GM20431 (cell line): ENCODE data around the gene CFD.

ENCODE experiments used
- in situ Hi-C: fragments of 300-500 bp; cut with MseI, MboI; formaldehyde crosslinking; loops from one replicate; pipeline ENCODE4 v1.15.0; 2020; ENCODE audit warnings: low sequenced_read_pairs; ENCODE audit not compliant: unreplicated experiment

CFD gene

DNA sequence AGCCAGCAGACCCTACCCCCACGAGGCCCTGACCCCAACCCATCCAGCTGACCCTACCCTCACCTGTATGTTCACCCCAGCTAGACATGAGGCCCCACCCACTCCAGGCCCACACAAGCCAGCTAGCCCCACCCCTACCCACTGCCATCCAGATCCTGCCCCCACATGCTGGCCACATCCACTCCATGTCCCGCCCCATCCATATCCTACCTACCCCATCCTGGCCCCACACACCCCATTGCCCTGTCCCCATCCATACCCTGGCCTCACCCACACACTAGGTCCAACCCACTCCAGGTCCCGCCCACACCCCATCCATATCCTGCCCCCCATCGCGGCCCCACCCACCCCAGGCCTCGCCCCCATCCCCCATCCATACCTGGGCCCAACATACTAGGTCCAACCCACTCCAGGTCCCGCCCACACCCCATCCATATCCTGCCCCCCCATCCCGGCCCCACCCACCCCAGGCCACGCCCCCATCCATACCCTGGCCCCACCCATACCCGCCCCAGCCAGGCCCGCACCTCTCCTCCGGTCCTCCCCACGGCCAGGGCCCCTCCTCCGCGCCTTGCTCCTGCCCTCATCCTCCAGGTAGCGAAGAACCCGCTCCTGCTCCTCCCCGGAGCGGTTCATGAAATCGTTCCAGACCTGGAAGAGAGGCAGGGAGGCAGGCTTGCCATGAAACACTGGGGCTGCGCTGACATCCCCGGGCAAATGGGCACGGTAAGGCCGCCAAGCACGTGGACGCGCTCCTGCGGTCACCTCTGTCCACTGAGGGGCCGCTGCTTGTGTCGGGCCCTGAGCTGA, 41.0 kb downstream of the CFD start:
- in situ Hi-C loops, result no loop called here

GRCh38 chr19:901216-902092, 42.0 kb downstream of the CFD start:
- in situ Hi-C loops, result no loop called here

DNA sequence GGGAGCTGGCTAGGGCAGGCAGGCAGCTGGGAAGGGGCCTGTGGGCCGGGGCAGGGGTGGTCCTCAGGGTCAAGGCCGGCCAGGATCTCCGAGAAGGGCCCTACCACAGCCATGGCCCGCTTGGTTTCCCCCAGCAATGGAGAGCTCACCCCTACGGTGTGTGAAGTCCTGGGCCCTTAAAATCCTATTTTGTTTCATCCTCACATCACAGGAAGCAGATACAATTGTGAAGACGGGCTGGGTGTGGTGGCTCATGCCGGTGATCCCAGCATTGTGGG, 42.6 kb downstream of the CFD start:
- in situ Hi-C loops, result no loop called here

DNA sequence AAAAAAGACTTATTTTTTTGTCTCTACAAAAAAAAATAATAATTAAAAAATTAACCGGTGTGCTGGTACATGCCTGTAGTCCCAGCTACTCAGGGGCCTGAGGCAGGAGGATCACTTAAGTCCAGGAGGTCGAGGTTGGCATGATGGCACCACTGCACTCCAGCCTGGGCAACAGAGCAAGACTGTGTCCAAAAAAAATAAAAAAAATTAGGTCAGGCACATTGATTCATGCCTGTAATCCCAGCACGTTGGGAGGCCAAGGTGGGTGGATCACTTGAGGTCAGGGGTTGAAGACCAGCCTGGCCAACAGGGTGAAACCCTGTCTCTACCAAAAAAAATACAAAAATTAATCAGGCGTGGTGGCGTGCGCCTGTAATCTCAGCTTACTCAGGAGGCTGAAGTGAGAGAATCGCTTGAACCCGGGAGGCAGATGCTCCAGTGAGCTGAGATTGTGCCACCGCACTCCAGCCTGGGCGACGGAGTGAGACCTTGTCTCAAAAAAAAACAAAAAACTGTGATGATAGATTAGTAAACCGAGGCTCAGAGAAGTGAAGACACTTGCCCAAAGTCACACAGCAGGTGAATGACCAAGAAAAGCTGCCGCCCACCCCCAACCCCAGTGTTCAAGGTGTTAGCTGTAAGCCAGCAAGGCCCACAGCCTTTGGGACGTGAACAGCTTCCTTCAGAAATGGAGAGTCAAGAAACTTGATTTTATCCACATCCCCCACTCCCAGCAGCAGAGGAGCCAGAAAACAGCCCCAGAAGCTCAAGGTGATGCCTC, 43.2 kb downstream of the CFD start:
- in situ Hi-C loops, result no loop called here

DNA sequence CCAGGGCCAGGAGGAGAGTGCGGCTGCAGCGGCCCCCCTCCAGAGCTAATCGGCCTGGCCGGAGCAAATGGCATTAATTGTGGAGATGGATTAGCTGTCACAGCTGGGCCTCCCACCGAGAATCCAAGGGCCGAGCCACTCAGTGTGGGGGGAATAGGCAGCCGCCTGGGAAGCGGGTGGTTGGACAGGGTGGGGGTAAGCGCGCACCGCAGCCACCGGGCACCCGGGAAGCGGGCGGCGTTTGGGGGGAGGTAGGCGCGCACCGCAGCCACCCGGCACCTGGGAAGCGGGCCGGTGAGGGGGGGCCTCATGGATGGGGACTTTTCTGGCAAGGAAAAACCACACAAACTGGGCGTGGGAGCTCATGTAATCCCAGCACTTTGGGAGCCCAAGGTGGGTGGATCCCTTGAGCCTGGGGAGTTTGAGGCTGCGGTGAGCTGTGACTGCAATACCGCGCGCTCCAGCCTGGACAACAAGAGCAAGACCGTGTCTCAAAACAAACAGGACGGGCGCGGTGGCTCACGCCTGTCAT, 43.9 kb downstream of the CFD start:
- in situ Hi-C loops, result no loop called here

- in situ Hi-C loops, result no loop called here
Measured at GRCh38 chr19:904545-904944, 45.1 kb downstream of the CFD start.

DNA sequence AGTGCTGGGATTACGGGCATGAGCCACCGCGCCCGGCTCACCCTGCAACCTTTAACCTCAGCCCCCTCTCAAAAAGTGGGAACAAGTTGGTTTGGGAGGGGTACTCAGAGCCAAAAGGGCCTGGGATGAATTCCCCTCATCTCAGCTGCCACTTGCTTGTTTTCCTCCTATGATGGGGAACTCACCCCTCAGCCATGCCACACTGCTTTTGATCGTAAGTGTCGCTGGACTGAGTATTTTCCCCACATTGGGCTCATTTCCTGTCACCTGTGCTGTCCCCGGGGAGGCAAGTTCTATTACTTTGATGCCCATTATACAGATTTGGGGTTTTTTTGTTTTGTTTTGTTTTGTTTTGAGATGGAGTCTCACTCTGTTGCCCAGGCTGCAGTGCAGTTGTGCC, 47.0 kb downstream of the CFD start:
- in situ Hi-C loops, result no loop called here

DNA sequence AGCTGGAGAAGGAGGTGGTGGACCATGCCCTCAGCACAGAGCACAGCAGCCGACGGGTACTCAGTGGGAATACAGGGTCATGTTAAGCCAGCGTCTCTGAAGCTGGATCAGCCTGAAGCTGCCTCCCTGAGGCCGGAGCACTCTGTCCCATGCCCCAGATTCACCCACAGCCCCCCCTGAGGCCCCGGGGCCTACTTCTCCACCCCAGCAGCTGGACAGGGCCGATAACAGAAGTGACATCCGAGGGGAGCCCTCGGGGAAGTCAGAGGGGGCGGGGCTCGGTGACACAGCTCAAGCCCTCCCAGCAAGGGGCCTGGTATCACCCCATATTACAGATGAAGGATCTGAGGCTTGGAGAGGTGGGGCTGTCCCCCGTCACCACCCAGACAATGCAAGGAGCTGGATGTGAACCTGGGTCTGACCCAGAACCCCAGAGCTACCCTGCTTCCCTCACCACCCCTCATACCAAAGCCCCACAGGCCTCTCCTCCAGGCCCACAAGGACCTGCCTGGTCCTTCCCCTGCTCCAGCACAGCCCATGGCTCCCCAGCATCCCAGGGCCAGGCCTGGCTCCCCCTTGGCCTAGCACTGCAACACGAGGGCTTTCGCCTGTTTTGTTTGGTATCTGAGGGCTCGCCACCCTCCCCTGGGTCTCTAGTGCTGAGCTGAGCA, 47.9 kb downstream of the CFD start:
- in situ Hi-C loops, result no loop called here

DNA sequence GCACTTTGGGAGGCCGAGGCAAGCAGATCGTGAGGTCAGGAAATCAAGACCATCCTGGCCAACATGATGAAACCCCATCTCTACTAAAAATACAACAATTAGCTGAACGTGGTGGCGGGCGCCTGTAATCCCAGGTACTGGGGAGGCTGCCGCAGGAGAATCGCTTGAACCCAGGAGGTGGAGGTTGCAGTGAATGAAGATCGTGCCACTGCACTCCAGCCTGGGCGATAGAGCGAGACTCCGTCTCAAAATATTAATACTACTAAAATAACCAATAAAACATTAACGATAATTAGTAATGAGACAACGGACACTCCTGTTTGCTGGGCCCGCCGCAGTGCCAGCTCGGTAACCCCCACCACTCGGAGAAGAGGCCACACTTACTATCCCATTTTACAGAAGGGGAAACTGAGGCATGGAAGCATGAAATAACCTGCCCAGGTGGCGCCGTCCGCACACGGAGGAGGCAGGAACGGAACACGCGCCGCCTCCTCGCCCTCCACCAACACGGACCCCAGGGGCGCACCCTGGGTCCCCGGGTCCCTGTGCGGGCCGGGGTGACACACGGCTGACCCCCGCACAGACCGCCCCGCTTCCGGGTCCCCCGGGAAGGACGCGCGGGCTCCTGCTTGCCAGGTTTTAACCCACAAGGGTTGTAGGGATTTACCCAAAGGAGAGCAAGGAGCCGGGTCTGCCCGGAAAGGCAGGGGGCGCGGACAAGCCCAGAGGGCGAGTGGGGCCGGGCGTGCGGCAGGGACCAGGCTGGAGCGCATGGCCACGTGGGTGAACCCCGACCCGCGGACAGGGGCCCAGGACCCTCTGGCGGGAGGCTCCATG, 52.0 kb downstream of the CFD start:
- in situ Hi-C loops, result no loop called here

DNA sequence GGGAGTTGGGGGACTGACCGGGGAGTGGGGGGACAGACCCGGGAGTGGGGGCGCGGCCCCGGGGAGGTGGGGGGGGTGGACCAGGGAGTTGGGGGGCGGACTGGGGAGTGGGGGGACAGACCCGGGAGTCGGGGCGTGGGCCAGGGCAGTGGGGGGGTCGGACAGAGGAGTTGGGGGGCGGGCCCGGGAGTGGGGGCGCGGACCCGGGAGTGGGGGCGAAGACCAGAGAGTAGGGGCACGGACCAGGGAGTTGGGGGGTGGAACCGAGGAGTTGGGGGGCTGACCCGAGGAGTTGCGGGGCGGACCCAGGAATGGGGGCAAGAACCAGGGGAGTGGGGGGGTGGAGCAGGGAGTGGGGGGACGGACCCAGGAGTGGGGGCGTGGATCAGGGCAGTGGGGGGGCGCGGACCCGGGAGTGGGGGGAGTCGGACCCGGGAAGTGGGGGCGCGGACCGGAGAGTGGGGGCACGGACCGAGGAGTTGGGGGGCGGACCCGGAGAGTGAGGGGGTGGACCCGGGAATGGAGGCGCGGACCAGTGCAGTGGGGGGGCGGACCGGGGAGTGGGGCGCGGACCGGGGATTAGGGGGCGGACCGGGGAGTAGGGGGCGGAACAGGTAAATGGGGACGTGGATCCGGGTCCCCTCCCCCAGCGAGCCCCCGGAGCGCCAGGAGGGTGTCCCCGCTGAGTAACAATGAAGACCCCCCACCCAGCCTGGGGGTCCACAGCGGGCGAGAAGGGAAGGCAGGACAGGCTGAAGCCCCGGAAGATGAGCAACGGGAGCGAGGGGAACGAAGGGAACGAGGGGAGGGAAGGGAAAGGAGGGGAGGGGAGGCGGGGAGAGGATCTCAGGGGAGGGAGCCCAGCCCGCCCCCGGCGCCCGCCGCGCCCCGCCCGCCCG, 53.0 kb downstream of the CFD start:
- in situ Hi-C loops, result no loop called here
